Activated naive CD4-positive, alpha-beta T cell treated with anti-CD3 and anti-CD28 coated beads, Interleukin-2, amount 50 U/mL, for 72 hours (primary cell): ENCODE results near the gene TSPAN10. TPM values are rescaled to one million over a fixed set of nuclear protein-coding genes. Genes with fewer than 3 reads are reported as not detected.
A peak's percentile ranks its signal among the peaks of the same experiment; 100 is the strongest.
"Not testable (repeated sequence)": the region's sequence is repeated elsewhere in the genome, so short reads cannot be mapped to it uniquely, and the experiment has no call there.

Experiments
- ATAC-seq, 2 donors: fragments of 150-1000 bp; cut with Tn5 transposase; 2 replicates each; pipeline ENCODE4 v1.10.0; 2021; ENCODE audit warnings: mild to moderate bottlenecking in 2 of 2, moderate library complexity in 2 of 2
- DNase-seq, 2 donors: peaks; one replicate each; pipeline ENCODE4 v3.0.0; 2021 to 2022; ENCODE audit warnings: low spot score in 2 of 2
- H3K27ac Mint-ChIP-seq, 2 donors: one replicate each; pipeline ENCODE4 v1.8.0; 2022; ENCODE audit warnings: mild to moderate bottlenecking in 2 of 2, mixed read lengths in 2 of 2
- H3K36me3 Mint-ChIP-seq, 2 donors: one replicate each; pipeline ENCODE4 v1.8.0; 2022; ENCODE audit warnings: mixed read lengths in 2 of 2
- H3K9me3 Mint-ChIP-seq, 2 donors: one replicate each; pipeline ENCODE4 v1.8.0; 2022; ENCODE audit warnings: mixed read lengths in 2 of 2
- total RNA-seq, 2 donors: library from RNA; stranded (reverse); gene quantifications; one replicate each; pipeline ENCODE4 v1.2.3, GENCODE V29; 2022

The TSPAN10 gene
- total RNA-seq, 2 donors from 2014 or later: 0.56 to 0.75 TPM

- H3K27ac Mint-ChIP-seq: peak overlapping the region; percentile 2 to 97
- no peak for DNase-seq
- no peaks in the 10 kb centered on the region for H3K9me3 Mint-ChIP-seq
- H3K36me3 Mint-ChIP-seq: peaks cover 23 to 29% of the 10 kb centered on the region in 2 donors
- ATAC-seq: no peak
Measured at GRCh38 chr17:81616877-81617276, 20.1 kb upstream of the TSPAN10 start.

DNA sequence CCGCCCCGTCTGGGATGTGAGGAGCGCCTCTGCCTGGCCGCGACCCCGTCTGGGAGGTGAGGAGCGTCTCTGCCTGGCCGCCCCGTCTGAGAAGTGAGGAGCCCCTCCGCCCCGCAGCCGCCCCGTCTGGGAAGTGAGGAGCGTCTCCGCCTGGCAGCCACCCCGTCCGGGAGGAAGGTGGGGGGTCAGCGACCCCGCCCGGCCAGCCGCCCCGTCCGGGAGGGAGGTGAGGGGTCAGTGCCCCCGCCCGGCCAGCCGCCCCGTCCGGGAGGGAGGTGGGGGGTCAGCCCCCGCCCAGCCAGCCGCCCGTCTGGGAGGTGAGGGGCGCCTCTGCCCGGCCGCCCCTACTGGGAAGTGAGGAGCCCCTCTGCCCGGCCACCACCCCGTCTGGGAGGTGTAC, 18.7 kb upstream of the TSPAN10 start:
- DNase-seq, H3K9me3 Mint-ChIP-seq, ATAC-seq, H3K27ac Mint-ChIP-seq: not testable (repeated sequence)
- peaks cover 20 to 27% of the 10 kb centered on the region in 2 donors for H3K36me3 Mint-ChIP-seq

DNA sequence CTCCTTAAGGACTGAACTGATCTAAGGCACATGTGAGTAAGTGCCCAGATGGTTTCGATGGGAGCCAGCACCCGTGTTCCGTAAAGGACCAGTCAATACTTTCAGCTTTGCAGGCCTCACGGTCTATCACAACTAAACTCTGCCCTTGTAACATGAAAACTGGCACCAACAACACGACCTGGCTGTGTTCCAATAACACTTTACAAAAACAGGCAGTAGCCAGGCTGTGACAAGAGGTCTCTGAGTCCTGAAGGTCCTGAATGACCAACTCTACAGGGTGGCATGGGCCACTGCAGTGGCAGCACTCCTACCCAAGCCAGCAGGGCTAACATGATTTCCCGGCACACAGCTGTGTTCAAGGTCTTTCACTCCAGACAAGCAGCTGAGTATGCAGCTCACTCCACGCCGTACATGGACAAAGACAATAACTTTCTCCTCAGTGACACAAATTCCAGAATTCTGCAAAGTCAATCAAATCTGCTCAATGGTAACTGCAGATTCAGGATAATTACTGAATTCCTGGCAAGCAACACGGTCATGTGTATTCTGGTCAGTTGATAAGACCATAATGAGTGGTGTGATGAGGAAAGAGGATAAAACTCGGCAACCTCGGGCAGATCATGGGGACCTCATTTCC, 15.4 kb upstream of the TSPAN10 start:
- ATAC-seq (no peak), DNase-seq (no peak)
- H3K36me3 Mint-ChIP-seq: peaks cover 39 to 41% of the 10 kb centered on the region in 2 donors
- H3K27ac Mint-ChIP-seq: peak overlapping the region in 1 of 2 donors; percentile 75
- H3K9me3 Mint-ChIP-seq: no peaks in the 10 kb centered on the region

DNA sequence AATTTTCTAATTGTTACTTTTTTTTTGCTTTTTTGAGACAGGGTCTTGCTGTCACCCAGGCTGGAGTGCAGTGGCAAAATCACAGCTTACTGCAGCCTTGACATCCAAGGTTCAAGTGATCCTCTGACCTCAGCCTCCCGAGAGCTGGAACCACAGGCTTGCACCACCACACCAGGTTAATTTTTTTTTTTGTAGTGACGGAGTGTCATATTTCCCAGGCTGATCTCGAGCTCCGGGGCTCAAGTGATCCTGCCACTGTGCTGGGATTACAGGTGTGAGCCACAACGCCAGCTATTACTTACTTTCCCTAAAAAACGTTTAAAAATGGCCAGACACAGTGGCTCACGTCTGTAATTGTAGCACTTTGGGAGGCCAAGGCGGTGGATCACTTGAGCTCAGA, 6.7 kb upstream of the TSPAN10 start:
- H3K36me3 Mint-ChIP-seq: peaks cover 17 to 29% of the 10 kb centered on the region in 2 donors

GRCh38 chr17:81631482-81631881, 5.5 kb upstream of the TSPAN10 start:
- Mint-ChIP-seq H3K27ac (peak overlapping the region in 1 of 2 donors; percentile 85), H3K36me3 (peaks cover 13 to 25% of the 10 kb centered on the region in 2 donors), H3K9me3 (no peaks in the 10 kb centered on the region)
- no peak for ATAC-seq
- no peak for DNase-seq

More for the DNA sequence above, 6.7 kb upstream of the TSPAN10 start:
- DNase-seq (no peak), ATAC-seq (no peak)
- Mint-ChIP-seq H3K9me3 (no peaks in the 10 kb centered on the region), H3K27ac (no peak overlapping the region)

GRCh38 chr17:81635431-81635830, 1.6 kb upstream of the TSPAN10 start:
- Mint-ChIP-seq H3K36me3 (peaks cover 6 to 7% of the 10 kb centered on the region in 2 donors), H3K9me3 (no peaks in the 10 kb centered on the region), H3K27ac (peak overlapping the region; percentile 92 to 96)
- no peak for DNase-seq
- no peak for ATAC-seq

- ATAC-seq: peak; percentile 13 to 41
- Mint-ChIP-seq H3K36me3 (peaks cover 6 to 7% of the 10 kb centered on the region in 2 donors), H3K27ac (peak overlapping the region; percentile 92 to 96), H3K9me3 (no peaks in the 10 kb centered on the region)
- no peak for DNase-seq
Measured at GRCh38 chr17:81635973-81636504, 957 bp upstream of the TSPAN10 start.

GRCh38 chr17:81638683-81639082, 1.7 kb downstream of the TSPAN10 start:
- Mint-ChIP-seq H3K27ac (no peak overlapping the region), H3K9me3 (no peaks in the 10 kb centered on the region), H3K36me3 (peaks cover 6 to 7% of the 10 kb centered on the region in 2 donors)
- DNase-seq: no peak
- no peak for ATAC-seq

DNA sequence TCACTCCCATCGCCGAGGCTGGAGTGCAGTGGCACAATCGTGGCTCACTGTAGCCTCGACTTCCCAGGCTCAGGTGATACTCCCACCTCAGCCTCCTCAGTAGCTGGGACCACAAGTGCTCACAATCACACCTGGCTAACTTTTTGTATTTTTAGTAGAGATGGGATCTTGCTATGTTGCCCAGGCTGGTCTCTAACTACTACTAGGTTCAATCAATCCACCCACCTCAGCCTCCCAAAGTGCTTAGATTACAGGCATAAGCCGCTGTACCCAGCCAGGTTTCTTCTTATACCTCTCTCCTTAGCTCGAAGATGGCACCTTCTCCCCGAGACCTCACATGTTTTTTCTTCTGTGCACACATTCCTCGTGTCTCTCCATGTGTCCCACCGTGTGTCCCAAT, 3.0 kb downstream of the TSPAN10 start:
- H3K27ac Mint-ChIP-seq: no peak overlapping the region
- no peak for DNase-seq
- ATAC-seq: no peak
- H3K36me3 Mint-ChIP-seq: peaks cover 6 to 7% of the 10 kb centered on the region in 2 donors
- no peaks in the 10 kb centered on the region for H3K9me3 Mint-ChIP-seq

- DNase-seq: no peak
- H3K9me3 Mint-ChIP-seq: no peaks in the 10 kb centered on the region
Measured at GRCh38 chr17:81641825-81642489, 5.0 kb downstream of the TSPAN10 start.

DNA sequence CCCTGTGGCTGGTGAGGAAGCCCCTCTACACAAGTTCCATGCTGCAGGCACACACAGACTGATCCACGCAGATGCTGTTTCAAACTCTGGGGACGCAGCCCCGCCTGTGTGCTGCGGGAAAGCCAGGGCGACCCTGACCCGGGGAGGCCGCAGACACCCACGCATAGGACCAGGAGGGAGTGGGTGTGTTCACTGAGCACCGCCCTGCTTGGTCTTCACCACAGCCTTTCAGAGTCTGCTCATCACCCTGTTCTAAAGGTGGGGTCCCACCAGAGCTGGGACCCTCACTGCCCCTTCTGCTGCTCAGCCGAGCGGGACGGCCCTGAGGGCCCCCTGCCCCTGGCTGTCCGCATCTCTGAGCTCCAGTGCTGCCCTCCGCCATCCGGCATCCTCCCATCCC, 7.5 kb downstream of the TSPAN10 start:
- Mint-ChIP-seq H3K9me3 (no peaks in the 10 kb centered on the region), H3K27ac (no peak overlapping the region), H3K36me3 (peaks cover 0 to 9% of the 10 kb centered on the region in 2 donors)
- no peak for ATAC-seq
- DNase-seq: no peak

More at GRCh38 chr17:81641825-81642489, 5.0 kb downstream of the TSPAN10 start:
- no peak overlapping the region for H3K27ac Mint-ChIP-seq
- ATAC-seq: no peak
- H3K36me3 Mint-ChIP-seq: no peaks in the 10 kb centered on the region

DNA sequence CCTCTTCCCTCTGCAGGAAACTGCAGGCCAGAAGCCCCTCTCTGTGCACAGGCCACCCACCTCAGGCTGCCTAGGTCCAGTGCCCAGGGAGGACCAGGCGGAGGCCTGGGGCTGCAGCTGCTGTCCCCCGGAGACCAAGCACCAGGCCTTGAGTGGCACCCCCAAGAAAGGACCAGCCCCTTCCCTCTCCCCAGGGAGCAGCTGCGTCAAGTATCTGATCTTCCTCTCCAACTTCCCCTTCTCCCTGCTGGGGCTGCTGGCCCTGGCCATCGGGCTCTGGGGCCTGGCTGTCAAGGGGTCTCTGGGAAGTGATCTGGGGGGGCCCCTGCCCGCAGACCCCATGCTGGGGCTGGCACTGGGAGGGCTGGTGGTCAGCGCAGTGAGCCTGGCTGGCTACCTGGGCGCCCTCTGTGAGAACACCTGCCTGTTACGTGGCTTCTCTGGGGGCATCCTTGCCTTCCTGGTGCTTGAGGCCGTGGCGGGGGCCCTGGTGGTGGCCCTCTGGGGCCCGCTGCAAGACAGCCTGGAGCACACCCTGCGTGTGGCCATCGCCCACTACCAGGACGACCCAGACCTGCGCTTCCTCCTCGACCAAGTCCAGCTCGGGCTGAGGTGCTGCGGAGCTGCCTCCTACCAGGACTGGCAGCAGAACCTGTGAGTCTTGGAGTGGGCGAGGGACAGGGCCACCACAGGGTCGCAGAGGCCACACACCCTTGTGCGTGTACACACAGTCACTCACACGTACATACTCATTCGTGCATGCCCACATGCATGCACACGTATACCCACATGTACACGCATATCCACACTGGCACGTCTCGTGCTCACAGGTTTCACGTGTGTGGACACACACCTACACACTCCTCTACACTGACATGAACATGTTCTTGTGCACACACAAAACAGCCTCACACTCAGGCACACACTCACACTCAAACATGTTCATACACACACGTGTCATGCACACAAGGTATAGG, 8.3 kb downstream of the TSPAN10 start:
- DNase-seq (no peak), ATAC-seq (no peak)
- Mint-ChIP-seq H3K9me3 (no peaks in the 10 kb centered on the region), H3K36me3 (peaks cover 0 to 9% of the 10 kb centered on the region in 2 donors), H3K27ac (no peak overlapping the region)

- ATAC-seq: no peak
- H3K27ac Mint-ChIP-seq: no peak overlapping the region
- H3K9me3 Mint-ChIP-seq: no peaks in the 10 kb centered on the region
- H3K36me3 Mint-ChIP-seq: peaks cover 5 to 9% of the 10 kb centered on the region in 2 donors
- DNase-seq: no peak
Measured at GRCh38 chr17:81646869-81647600, 10.0 kb downstream of the TSPAN10 start.

GRCh38 chr17:81647640-81648012, 10.6 kb downstream of the TSPAN10 start:
- ATAC-seq: no peak
- peaks cover 5 to 9% of the 10 kb centered on the region in 2 donors for H3K36me3 Mint-ChIP-seq
- no peaks in the 10 kb centered on the region for H3K9me3 Mint-ChIP-seq
- H3K27ac Mint-ChIP-seq: no peak overlapping the region
- DNase-seq: no peak

GRCh38 chr17:81648013-81648706, 11.2 kb downstream of the TSPAN10 start:
- no peak for DNase-seq
- Mint-ChIP-seq H3K36me3 (peaks cover 5 to 9% of the 10 kb centered on the region in 2 donors), H3K9me3 (no peaks in the 10 kb centered on the region), H3K27ac (no peak overlapping the region)
- no peak for ATAC-seq

- ATAC-seq: no peak
- Mint-ChIP-seq H3K27ac (no peak overlapping the region), H3K36me3 (peaks cover 5 to 9% of the 10 kb centered on the region in 2 donors), H3K9me3 (no peaks in the 10 kb centered on the region)
- DNase-seq: no peak
Measured at GRCh38 chr17:81648707-81649085, 11.7 kb downstream of the TSPAN10 start.
